HepG2 (cell line): ENCODE measurements around the gene JAGN1. TPM values are rescaled to one million over a fixed set of nuclear protein-coding genes. Genes with fewer than 3 reads are reported as not detected.
A peak's percentile ranks its signal among the peaks of the same experiment; 100 is the strongest.

Experiments
- ARID5B ChIP-seq: IDR thresholded peaks from 2 replicates; pipeline ENCODE4 v1.4.0; 2020; ENCODE audit warnings: mild to moderate bottlenecking, missing genetic modification reagents
- EP300 ChIP-seq, 3 experiments: sonication (generic) in 1 of 3; formaldehyde crosslinking in 1 of 3; IDR thresholded peaks; 2 replicates each; pipeline versions ENCODE4 v1.5.1 to v1.6.1; 2011 to 2020; ENCODE audit warnings: low read depth in 2 of 3, low read length in 2 of 3, borderline replicate concordance in 1 of 3, improper control_type of control experiment in 1 of 3, mild to moderate bottlenecking in 1 of 3, missing genetic modification reagents in 1 of 3, moderate library complexity in 1 of 3
- FOXK2 ChIP-seq: fragments of 450-650 bp; IDR thresholded peaks from 2 replicates; pipeline ENCODE4 v1.6.1; 2016
- JUN ChIP-seq: sonication (generic); formaldehyde crosslinking; IDR thresholded peaks from 2 replicates; pipeline ENCODE4 v1.4.0; 2020; ENCODE audit warnings: mild to moderate bottlenecking, missing genetic modification reagents
- KLF13 ChIP-seq: sonication (generic); formaldehyde crosslinking; IDR thresholded peaks from 2 replicates; pipeline ENCODE4 v1.4.0; 2020; ENCODE audit warnings: mild to moderate bottlenecking, missing genetic modification reagents
- MLXIP ChIP-seq: sonication (generic); formaldehyde crosslinking; IDR thresholded peaks from 2 replicates; pipeline ENCODE4 v1.9.0; 2021; ENCODE audit warnings: missing genetic modification reagents, borderline replicate concordance
- NR0B2 ChIP-seq: sonication (generic); formaldehyde crosslinking; IDR thresholded peaks from 2 replicates; pipeline ENCODE4 v1.4.0; 2020; ENCODE audit warnings: mild to moderate bottlenecking, missing genetic modification reagents
- REXO4 ChIP-seq: sonication (generic); formaldehyde crosslinking; IDR thresholded peaks from 2 replicates; pipeline ENCODE4 v1.8.0; 2022; ENCODE audit warnings: missing genetic modification reagents, mild to moderate bottlenecking, borderline replicate concordance
- ZBTB46 ChIP-seq: sonication (generic); formaldehyde crosslinking; IDR thresholded peaks from 2 replicates; pipeline ENCODE4 v1.4.0; 2020; ENCODE audit warnings: mild to moderate bottlenecking, missing genetic modification reagents, borderline replicate concordance
- ZC3H4 ChIP-seq: sonication (generic); formaldehyde crosslinking; IDR thresholded peaks from 2 replicates; pipeline ENCODE4 v1.4.0; 2020; ENCODE audit warnings: missing genetic modification reagents, borderline replicate concordance
- ZMYM3 ChIP-seq: sonication (generic); formaldehyde crosslinking; IDR thresholded peaks from 2 replicates; pipeline ENCODE4 v1.5.1; 2020; ENCODE audit warnings: mild to moderate bottlenecking, missing genetic modification reagents
- ZNF451 ChIP-seq: sonication (generic); formaldehyde crosslinking; IDR thresholded peaks from 2 replicates; pipeline ENCODE4 v1.5.0; 2020; ENCODE audit warnings: mild to moderate bottlenecking, missing genetic modification reagents
- ZNF674 ChIP-seq: sonication (generic); formaldehyde crosslinking; IDR thresholded peaks from 2 replicates; pipeline ENCODE4 v1.5.0; 2020; ENCODE audit warnings: low read depth, mild to moderate bottlenecking, missing genetic modification reagents
- ZNF75D ChIP-seq: sonication (generic); formaldehyde crosslinking; IDR thresholded peaks from 2 replicates; pipeline ENCODE4 v1.8.1; 2023; ENCODE audit warnings: missing genetic modification reagents, mild to moderate bottlenecking, borderline replicate concordance
- ZNF777 ChIP-seq: sonication (generic); formaldehyde crosslinking; IDR thresholded peaks from 2 replicates; pipeline ENCODE4 v1.4.0; 2020; ENCODE audit warnings: missing genetic modification reagents
- polyA plus RNA-seq, 8 experiments: library from polyadenylated mRNA; depleted of rRNA in 3 of 8; stranded (reverse) in 7 of 8; unstranded in 1 of 8; fragments of >200 nt; fragmentation: Illumina TruSeq in 4 of 8; extraction: Trizol in 4 of 8; gene quantifications; 2 replicates each; pipeline versions ENCODE4 v1.2.1 to v1.2.3, GENCODE V29; 2011 to 2016; ENCODE audit warnings: low read depth in 4 of 8, missing spikeins in 1 of 8, mixed read lengths in 1 of 8; ENCODE audit not compliant: insufficient read depth in 1 of 8
- total RNA-seq, 5 experiments: library from RNA; depleted of rRNA; stranded (reverse); fragments of >200 nt; fragmentation: Illumina TruSeq; extraction: Trizol; gene quantifications; 2 replicates each; pipeline ENCODE4 v1.2.3, GENCODE V29; 2016; ENCODE audit warnings: low read depth in 1 of 5

The JAGN1 gene
- total and polyA plus RNA-seq, 2 of the 13 experiments (the other 11 are each of a cell fraction or from before 2014, with no cell fraction given): 49.9 to 50.9 TPM

DNA sequence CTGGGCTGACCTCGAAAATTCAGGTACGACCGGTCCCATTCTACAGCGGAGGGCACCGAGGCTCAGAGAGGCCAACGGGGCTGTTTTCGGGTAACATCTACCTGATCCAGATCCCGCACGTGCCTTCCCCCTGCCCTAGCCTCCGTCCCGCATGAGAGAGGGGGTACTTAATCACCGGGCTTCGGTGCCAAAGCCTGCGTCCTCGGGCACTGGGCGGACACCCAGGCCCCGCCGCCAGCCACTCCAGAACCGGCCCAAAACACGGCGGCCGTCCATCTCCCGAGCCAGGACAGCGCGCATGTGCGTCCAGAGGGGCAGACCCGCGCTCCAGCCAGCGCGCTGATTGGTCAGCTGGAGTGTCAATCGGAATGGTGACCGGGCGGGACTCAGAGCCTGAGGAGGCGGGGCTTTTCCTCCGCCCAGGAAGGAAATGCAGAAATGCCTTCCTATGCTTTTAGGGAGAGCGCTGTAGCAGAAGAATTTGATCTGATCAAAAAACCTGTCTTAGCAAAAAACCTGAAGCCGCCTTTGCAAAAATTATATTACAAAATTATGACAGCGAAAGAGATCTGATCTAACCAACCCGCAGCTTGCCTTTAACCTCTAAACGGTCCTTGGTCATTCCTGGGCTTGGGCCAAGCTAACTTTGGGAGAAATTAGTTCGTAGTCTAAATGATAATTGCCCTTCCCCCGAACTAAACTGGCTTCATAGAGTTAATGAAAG is 46.5 kb upstream of the JAGN1 start, which contains the start of gene RPUSD3 (continued):
- TF ChIP-seq ARID5B (CRISPR knock-in tag) (no peak), ZNF674 (CRISPR knock-in tag) (no peak), ZMYM3 (no peak), EP300 (IDR thresholded peaks at IDR 0.05; ENCODE audit: low read depth in 2 of 2, low read length in 2 of 2) (no peak), EP300 (CRISPR knock-in tag; IDR thresholded peaks at IDR 0.05; ENCODE audit: borderline replicate concordance) (no peak; the same call in 1 of the 2 replicates), ZC3H4 (CRISPR knock-in tag) (no peak), ZNF777 (CRISPR knock-in tag) (peak; percentile 67; the same call in 1 of the 2 replicates), FOXK2 (no peak), MLXIP (CRISPR knock-in tag) (no peak), KLF13 (CRISPR knock-in tag) (no peak), REXO4 (CRISPR knock-in tag) (no peak), JUN (CRISPR knock-in tag) (no peak), ZNF75D (CRISPR knock-in tag) (no peak), ZBTB46 (no peak), NR0B2 (CRISPR knock-in tag) (no peak), ZNF451 (CRISPR knock-in tag) (no peak)
